Smooth muscle cell of the brain vasculature (primary cell): ENCODE results near the gene ZNF600.
"Not testable (repeated sequence)": the region's sequence is repeated elsewhere in the genome, so short reads cannot be mapped to it uniquely, and the experiment has no call there.

Experiments used
- DNase-seq: peaks from one replicate; pipeline ENCODE4 v3.0.0-alpha.2; 2012; ENCODE audit warnings: low read depth, low spot score

ZNF600 gene

DNA sequence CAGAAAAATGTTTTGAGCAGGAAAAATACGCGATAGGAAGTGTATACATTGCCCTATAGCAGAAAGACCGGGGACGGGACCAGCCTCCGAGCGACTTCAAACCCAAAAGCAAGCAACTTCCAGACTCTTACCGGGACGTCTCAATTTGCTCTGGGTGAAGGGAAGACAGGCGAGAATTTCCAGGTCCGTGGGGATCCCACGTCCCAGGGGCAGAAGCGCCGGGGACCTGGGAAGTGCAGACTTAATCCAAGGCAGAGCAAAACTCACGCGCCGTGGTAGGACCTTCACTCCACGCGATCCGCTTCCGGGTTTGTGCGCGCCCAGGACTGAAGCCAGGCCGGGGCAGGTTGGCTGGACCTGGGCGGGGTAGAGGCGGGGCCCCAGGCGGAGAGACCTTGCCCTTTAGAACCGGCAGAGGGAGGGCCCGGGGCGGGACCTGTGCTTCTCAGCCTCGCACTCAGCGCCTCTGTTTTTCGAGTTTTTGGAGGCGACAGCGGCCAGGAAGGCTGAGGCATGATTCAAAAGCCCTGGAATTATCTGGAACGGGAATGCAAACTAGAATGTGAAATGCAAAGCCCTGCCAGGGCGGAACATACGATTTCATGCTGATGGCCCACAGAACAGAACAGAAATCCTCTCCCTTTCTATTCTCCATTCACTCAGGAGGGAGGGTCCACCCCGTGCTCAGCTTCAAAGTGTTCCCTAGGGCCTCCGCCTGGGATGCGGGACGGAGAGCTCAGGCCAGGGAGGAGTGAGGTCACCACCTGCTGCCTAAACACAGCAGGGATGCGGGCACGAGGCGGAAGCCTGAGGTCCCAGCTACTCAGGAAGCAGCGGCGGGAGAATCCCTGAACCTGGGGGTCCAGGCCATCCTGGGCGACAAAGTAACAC lies at the start of gene ZNF600:
TSS of gene ZNF600 (minus strand) at position 328 of the 891 bp plus-strand sequence. CDS start 7,903 bp downstream, outside the sequence.
- DNase-seq, result peak; percentile 9

DNA sequence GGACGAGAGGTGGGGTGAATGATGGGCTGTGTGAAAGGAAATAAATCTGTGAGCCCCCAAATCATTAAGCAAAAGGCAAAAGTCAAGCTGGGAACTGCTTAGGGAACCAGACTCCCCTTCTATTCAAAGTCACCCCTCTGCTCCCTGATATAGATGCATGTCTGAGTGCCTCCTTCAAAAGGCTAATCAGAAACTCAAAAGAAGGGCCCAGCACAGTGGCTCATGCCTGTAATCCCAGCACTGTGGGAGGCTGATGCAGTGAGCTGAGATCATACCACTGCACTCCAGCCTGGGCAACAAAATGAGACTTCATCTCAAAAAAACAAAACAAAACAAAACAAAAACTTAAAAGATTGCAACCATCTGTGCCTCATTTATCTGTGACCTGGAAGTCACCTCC lies 47.7 kb upstream of the ZNF600 start:
- DNase-seq, result not testable (repeated sequence)

DNA sequence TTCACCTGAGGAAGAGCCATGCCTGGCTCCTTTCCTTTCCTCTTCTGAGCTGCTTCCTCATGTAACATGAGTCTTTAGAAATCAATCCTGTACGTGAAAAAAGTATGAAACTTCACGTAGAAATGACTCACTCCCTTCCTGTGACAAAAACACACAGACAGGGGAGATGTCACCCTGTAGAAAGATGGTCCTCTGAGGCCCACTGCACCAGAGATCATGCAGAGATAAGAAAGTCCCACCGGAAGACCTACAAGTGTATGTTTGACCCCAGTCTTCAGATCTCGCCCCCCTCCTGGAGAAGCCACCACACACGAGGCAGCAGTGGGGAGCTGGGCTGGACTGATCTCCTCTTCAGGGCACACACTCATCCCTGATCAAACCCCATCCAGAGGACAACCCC lies 47.0 kb upstream of the ZNF600 start:
- not testable (repeated sequence) for DNase-seq

DNA sequence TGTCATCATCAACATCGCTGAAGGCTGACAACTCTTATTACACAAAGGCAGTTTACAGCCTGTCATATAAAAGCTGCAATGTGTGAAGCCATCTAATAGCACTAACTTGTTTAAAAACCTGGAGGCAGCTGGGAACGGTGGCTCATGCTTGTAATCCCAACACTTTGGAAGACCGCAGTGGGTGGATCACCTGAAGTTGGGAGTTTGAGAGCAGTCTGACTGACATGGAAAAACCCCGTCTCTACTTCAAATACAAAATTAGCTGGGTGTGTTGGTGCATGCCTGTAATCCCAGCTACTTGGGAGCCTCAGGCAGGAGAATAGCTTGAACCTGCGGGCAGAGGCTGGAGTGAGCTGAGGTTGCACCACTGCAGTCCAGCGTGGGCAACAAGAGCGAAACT lies 43.3 kb upstream of the ZNF600 start:
- DNase-seq, result not testable (repeated sequence)

DNA sequence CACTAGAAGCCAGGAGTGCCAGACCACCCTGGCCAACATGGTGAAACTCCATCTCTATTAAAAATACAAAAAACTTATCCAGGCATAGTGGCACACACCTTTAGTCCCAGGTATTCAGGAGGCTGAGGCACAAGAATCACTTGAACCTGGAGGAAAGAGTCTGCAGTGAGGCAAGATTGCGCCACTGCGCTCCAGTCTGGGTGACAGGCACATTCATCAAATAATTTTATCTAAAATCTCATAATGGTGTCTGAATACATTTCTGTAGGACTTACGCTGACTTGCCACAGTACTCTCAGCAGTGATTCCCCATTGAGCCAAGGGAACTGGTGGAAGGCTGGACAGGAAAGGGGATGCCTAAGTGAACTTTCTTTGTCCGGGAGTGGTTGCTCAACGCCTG lies 39.2 kb upstream of the ZNF600 start:
- no peak for DNase-seq

DNA sequence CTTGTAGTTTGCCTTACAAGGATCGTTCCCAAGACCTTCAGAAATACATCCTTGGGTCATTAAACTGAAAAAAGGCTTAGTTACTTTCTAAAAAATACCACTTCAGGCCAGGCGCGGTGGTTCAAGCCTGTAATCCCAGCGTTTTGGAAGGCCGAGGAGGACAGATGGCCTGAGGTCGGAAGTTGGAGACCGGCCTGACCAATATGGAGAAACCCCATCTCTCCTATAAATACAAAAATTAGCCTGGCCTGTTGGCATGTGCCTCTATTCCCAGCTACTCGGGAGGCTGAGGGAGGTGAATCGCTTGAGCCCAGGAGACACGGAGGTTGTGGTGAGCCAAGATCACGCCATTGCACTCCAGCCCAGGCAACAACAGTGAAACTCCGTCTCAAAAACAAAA lies 37.1 kb upstream of the ZNF600 start:
- no peak for DNase-seq

DNA sequence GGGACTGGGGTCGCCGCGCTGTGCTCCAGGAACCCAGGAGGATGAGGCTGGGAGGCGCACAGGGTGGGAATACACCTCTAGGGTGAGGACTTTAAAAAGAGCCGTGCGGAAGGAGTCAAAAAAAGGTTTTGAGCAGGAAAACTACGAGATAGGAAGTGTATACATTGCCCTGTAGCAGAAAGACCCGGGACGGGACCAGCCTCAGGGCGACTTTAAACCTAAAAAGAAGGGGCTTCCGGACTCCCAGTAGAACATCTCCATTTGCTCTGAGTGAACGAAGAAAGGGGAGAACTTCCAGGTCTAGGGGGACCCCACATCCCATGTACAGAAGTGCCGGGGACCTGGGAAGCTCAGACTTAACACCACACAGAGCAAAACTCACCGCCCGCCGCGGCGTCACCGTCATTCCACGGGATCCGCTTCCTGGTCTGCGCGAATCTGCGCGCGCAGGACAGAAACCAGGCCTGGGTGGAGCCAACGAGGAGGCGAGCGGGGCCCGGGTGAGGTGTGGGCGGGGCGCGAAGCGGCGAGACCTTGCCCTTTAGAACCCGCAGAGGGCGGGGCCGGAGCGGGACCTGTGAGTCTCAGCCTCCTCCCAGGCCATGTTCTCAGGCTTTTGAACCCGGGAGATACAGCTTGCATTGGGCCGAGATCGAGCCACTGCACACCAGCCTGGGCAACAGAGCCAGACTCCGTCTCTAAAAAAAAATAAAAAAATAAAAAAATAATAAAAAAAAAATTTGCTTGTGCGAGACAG lies 34.8 kb upstream of the ZNF600 start, which contains the start of gene ZNF28:
TSS of gene ZNF28 (minus strand) at position 430 of the 757 bp plus-strand sequence. CDS start 3,675 bp downstream, outside the sequence.
- peak; percentile 2 for DNase-seq

DNA sequence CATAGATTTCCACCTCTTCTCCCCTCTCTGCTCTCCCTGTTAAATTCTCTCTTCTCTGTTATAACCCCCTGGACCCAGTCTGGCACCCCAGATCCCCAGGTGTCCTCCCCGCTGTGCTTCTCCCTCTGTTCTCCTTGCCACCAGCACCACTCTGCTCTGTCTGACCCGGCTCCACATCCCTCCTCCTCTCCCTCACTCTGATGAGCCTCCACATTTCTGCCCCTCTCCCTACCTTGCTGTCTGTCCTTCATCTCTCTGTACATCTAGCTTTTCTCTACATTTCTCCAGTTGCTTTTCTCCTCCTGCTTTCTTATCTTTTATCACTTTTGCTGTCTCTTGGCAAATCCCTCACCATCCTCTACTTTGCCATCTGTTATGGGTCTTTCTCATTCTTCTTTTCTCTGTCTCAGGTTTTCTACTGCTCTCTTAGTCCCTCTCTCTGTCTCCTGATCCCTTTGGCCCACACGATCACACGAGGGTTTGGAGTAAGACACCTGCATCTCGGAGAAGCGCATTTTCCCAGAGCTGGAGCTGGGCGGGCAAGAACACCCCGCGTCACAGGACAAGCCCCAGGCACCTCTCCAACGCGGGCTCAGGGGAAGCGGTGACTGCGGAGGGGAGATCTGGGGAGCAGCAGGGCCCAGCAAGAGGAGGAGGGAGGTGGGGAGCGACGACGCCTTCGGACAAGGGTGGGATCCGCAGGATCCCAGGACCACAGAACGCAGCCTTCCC lies 34.0 kb upstream of the ZNF600 start:
- not testable (repeated sequence) for DNase-seq

DNA sequence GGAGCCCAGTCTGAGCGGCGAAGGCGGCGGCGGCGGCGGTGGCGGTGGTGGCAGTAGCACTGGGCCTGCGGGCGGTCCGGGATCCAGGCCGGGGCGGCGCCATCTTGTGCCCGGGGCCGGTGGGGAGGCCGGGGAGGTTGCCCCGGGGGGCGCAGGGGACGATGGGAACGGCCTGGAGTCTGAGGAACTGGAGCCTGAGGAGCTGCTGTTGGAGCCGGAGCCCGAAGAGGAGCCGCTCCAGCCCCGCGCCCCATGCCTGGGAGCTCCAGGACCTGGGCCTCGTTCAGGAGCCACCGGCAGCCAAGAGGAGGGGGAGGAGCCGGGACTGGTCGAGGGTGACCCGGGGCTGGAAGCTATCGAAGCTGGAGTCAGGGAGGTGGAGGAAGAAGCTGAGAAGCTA lies 23.2 kb upstream of the ZNF600 start:
- no peak for DNase-seq

DNA sequence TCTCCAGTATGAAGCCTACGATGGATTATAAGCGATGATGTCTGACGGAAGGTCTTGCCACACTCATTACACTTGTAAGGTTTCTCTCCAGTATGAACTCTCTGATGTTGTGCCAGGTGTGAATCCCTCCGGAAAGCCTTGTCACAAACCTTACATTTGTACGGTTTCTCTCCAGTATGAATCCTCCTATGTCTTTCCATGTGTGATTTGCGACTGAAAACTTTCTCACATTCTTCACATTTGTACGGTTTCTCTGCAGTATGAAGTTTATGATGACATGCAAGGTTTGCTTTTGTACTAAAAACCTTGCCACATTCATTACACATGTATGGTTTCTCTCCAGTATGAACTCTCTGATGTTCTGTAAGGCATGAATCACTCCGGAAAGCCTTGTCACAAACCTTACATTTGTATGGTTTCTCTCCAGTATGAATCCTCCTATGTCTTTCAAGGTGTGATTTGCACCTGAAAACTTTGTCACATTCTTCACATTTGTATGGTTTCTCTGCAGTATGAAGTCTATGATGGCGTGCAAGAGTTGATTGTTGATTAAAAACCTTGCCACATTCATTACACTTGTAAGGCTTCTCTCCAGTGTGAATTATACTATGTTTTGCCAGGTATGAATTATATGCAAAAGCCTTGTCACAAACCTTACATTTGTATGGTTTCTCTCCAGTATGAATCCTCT lies 13.5 kb upstream of the ZNF600 start:
- DNase-seq, result not testable (repeated sequence)

DNA sequence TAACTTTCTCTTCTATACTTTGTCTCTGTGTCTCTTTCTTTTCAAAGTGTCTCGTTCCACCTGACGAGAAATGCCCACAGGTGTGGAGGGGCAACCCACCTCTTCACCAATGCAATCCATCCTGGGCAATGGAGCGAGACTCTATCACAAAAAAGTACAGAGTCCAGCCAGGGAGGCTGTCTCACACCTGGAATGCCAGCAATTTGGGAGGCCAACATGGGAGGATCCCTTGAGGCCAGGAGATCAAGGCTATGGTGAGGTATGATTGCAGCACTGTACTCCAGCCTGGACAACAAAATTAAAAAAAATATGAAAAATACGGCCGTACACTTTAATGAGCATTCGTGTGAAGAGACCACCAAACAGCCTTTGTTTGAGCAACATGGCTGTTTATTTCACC lies 2.8 kb upstream of the ZNF600 start:
- no peak for DNase-seq

DNA sequence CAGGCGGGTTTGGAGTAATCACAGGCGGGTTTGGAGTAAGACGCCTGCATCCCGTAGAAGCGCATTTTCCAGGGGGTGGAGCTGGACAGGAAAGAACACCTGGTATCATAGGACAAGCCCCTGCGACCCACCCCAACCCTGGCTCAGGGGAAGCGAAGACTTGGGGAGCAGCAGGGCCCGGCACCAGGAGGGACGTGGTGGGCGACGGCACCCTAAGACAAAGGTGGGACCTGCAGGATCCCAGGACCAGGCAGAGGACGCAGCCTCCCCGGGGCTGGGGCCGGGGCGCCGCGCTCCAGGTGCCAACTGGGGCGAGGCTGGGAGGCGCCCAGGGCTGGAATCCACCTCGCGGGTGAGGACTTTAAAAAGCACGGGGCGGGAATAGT lies 520 bp downstream of the ZNF600 start:
- no peak for DNase-seq

DNA sequence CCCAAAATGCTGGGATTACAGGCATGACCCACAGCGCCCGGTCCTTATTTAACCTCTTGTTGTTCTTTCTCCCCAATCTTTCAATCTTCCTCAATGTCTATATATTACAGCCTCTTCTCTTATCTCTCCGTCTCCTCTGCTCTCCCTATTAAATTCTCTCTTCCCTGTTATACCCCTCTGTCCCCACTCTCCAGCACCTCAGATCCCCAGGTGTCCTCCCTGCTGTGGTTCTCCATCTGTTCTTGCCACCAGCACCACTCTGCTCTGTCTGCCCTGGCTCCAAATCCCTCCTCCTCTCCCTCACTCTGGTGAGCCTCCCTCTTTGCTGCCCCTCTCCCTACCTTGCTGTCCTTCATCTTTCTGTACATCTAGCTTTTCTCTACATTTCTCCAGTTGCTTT lies 1.1 kb downstream of the ZNF600 start:
- no peak for DNase-seq

DNA sequence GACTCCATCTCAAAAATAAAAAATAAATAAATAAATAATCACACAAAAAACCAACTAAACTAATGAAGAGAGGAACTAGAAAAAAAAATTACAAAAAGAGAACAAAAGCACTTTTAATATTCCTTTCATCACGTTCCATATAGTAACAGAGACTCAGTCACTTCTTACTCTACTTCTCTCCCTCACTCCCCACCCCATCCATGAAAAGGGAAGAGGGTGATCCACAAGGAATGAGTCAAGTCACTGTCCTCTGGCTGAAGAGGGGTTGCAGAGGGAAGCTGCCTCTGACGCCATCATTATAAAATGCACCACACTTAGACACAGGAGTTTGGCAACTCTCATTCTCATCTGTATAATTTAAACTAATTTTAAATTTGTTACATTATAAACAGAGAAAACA lies 3.7 kb downstream of the ZNF600 start:
- DNase-seq, result not testable (repeated sequence)

DNA sequence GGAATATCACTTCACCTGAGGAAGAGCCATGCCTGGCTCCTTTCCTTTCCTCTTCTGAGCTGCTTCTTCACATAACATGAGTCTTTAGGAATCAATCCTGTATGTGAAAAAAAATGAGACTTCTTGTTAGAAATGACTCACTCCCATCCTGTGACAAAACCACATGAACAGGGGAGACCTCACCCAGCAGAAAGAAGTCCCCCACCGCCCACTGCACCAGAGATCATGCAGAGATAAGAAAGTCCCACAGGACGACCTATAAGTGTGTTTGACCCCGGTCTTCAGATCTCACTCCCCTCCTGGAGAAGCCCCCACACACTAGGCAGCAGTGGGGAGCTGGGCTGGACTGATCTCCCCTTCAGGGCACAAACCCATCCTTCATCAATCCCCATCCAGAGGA lies 7.8 kb downstream of the ZNF600 start:
- no peak for DNase-seq

DNA sequence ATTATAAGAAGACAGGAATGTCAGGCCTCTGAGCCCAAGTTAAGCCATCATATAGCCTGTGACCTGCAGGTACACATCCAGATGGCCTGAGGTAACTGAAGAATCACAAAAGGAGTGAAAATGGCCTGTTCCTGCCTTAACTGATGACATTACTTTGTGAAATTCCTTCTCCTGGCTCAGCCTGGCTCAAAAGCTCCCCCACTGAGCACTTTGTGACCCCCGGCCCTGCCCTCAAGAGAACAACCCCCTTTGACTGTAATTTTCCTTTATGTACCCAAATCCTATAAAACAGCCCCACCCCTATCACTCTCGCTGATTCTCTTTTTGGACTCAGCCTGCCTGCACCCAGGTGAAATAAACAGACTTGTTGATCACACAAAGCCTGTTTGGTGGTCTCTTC lies 30.1 kb downstream of the ZNF600 start:
- DNase-seq, result not testable (repeated sequence)

DNA sequence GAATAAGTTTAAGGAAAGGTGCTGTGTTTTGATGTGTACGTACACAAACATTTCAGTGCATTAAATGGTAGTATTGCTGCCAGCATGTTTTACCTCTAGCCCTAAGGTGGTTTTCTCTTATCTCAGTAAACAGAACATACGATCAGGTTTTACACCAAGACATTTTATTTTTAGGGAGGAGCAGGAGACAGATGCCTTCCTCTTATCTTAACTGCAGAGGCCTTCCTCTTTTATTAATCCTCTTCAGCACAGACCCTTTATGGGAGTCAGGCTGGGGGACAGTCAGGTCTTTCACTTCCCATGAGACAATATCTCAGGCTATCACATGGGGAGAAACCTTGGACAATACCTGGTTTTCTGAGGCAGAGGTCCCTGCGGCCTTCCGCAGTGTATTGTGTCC lies 36.8 kb downstream of the ZNF600 start:
- no peak for DNase-seq

DNA sequence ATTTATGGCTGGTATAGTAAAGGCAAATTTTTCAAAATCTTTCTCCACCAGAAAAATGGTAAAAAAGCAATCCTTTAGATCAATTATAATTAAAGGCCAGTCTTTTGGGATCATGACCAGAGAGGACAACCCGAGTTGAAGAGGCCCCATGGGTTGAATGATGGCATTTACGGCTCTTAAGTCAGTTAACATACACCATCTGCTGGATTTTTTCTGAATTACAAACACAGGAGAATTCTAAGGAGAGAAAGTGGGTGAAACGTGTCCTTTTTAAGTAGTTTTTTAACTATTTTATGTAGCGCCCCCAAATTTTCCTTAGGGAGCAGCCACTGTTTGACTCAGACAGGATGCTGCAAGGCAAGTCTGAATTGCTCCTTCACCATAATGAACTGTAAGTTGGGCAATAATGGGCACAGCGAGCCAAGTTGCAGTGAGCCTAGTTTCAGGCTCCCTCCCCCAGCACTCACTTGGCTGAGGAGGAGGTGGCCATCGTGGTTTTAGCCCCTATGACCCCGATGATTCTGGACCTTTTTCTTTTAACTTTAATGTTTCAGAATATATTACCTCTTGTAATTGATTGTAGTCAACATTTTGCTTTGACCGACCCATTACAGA lies 38.1 kb downstream of the ZNF600 start:
- peak; percentile 1 for DNase-seq

DNA sequence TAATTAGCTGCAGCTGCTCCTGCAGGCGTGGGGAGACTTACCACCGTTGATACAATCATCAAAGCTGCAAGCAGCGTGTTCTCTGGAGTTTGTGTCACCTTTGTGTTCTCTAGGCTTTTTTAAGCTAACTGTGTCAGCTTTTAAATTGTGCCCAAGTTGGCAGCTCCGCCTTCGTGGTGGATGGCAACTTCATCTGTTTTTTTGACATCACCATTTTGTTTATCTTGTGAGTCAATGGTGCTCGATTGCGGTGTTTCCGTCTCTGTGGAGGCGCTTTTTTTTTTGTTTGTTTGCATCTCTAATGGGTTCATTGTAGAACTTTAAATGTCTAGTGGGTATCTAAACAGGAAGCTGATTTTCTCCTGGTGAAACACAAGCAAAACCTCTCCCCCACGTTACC lies 40.7 kb downstream of the ZNF600 start:
- not testable (repeated sequence) for DNase-seq

DNA sequence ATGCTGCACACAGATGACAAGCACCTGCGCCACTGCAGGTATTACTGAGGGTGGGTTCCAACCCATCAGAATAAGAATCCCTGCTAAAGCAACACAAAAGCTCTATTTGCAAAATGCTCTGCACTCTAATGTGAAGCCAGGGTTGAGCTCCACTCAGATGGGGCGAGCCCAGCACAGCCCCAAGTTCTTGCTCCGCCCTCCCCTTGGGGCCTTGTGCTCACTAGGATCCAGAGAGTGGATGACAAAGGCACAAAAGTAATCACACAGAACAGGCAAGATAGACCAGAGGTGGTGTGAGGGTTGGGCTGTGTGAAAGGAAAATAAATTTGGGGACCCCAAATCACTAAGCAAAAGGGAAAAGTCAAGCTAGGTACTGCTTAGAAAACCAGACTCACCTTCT lies 43.5 kb downstream of the ZNF600 start:
- DNase-seq, result no peak

DNA sequence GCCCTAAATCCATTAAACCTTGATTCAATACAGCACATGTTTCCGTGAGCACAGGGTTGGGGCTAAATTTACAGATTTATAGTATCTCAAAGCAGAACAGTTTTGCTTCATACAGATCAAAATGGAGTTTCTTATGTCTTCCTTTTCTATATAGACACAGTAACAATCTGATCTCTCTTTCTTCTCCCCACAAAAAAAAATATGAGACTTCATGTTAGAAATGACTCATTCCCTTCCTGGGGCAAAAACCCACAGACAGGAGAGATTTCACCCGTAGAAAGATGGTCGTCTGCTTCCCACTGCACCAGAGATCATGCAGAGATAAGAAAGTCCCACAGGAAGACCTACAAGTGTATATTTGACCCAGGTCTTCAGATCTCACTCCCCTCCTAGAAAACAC lies 44.1 kb downstream of the ZNF600 start:
- no peak for DNase-seq
